Measurements from ENCODE around the gene MARCKS. TPM values are rescaled to one million over a fixed set of nuclear protein-coding genes. Genes with fewer than 3 reads are reported as not detected.

The MARCKS gene
- total and polyA plus RNA-seq, 2 of the 13 experiments (the other 11 are each of a cell fraction or from before 2014, with no cell fraction given), result 30.5 to 39.5 TPM

DNA sequence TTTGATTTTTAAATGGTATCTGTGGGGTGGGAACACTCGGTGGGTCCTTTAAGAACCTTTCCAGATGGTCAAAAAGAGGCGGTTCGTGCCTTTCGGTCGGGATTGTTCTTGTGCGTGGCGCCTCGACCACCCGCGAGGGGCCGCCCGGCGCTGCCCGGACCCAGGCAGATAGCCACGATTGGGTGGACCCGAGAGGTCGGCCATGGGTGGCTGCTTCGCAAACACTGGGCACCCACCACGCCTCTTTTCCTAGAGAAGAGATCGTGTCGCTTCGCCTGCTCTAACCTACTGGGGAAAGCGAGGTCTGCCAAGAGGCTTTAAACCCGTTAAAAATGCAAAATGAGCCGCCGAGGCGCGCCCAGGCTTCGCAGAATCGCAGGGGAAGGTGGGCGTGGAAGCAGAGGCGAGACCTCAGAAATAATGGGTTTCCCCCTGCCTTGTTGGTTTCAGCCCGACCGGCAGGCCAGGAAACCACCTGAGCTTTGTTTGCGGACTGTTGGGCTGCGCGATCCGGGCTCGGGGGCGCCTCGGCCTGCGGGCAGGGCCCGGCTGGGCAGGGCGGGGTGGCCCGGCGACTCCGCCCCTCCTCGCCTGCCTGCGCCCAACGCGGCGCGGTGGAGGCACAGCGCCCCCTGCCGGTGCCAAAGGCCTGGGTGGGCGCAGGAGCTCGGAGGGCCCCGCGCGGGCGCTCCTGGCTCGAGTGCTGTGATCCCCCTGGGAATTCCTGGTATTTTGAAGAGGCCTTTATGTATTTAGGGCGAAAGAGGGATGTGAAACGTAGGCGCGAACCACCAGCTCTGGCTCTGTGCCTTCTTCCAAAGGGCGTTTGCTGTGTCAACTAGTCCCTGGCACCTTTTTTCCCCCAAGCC is 1.6 kb downstream of the MARCKS start (continued):
- TF ChIP-seq TRIM24 (CRISPR knock-in tag; IDR thresholded peaks at IDR 0.05) (no peak), ETV6 (CRISPR knock-in tag; conservative IDR thresholded peaks at IDR 0.05) (no peak), ZNF724P (CRISPR knock-in tag; IDR thresholded peaks at IDR 0.05; ENCODE audit: borderline replicate concordance) (peak; percentile 66), MBD4 (IDR thresholded peaks at IDR 0.05; ENCODE audit: borderline replicate concordance, low read length) (no peak; the same call in 1 of the 2 replicates), HDAC1 (CRISPR knock-in tag; IDR thresholded peaks at IDR 0.05) (peak; percentile 66; the same call in 1 of the 2 replicates), TEAD2 (CRISPR knock-in tag; IDR thresholded peaks at IDR 0.05) (no peak), GABPA (IDR thresholded peaks at IDR 0.05; ENCODE audit: low read depth, low read length) (no peak), GABPA (CRISPR knock-in tag; IDR thresholded peaks at IDR 0.05; ENCODE audit: low read depth) (no peak), FIP1L1 (IDR thresholded peaks at IDR 0.05; ENCODE audit: borderline replicate concordance, insufficient read depth, low read depth, low read length) (no peak), ZNF430 (CRISPR knock-in tag; IDR thresholded peaks at IDR 0.05) (no peak), SMAD1 (CRISPR knock-in tag; IDR thresholded peaks at IDR 0.05; ENCODE audit: borderline replicate concordance, low read depth) (peak; percentile 85; the same call in 1 of the 2 replicates), KAT2B (IDR thresholded peaks at IDR 0.05; ENCODE audit: borderline replicate concordance, low read depth, low read length) (no peak)
- TF ChIP-seq, protein P1, sequence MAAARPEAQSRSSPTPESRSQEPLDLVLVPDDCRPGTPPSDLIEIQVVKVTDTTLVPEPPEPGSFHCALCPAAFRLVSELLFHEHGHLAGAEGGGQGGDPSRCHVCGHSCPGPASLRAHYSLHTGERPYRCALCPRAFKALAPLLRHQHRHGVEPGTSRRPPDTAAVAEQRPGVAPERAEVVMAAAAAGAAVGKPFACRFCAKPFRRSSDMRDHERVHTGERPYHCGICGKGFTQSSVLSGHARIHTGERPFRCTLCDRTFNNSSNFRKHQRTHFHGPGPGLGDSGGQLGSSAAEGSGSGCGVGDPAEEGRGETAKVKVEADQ (CRISPR knock-in tag; IDR thresholded peaks at IDR 0.05; ENCODE audit: borderline replicate concordance), result peak; percentile 46; the same call in 1 of the 2 replicates
- TF ChIP-seq, protein P2, sequence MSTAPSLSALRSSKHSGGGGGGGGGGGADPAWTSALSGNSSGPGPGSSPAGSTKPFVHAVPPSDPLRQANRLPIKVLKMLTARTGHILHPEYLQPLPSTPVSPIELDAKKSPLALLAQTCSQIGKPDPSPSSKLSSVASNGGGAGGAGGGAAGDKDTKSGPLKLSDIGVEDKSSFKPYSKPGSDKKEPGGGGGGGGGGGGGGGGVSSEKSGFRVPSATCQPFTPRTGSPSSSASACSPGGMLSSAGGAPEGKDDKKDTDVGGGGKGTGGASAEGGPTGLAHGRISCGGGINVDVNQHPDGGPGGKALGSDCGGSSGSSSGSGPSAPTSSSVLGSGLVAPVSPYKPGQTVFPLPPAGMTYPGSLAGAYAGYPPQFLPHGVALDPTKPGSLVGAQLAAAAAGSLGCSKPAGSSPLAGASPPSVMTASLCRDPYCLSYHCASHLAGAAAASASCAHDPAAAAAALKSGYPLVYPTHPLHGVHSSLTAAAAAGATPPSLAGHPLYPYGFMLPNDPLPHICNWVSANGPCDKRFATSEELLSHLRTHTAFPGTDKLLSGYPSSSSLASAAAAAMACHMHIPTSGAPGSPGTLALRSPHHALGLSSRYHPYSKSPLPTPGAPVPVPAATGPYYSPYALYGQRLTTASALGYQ (CRISPR knock-in tag; IDR thresholded peaks at IDR 0.05), result no peak
- TF ChIP-seq, protein P3, sequence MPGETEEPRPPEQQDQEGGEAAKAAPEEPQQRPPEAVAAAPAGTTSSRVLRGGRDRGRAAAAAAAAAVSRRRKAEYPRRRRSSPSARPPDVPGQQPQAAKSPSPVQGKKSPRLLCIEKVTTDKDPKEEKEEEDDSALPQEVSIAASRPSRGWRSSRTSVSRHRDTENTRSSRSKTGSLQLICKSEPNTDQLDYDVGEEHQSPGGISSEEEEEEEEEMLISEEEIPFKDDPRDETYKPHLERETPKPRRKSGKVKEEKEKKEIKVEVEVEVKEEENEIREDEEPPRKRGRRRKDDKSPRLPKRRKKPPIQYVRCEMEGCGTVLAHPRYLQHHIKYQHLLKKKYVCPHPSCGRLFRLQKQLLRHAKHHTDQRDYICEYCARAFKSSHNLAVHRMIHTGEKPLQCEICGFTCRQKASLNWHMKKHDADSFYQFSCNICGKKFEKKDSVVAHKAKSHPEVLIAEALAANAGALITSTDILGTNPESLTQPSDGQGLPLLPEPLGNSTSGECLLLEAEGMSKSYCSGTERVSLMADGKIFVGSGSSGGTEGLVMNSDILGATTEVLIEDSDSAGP (CRISPR knock-in tag; IDR thresholded peaks at IDR 0.05; ENCODE audit: borderline replicate concordance), result peak; percentile 79
- TF ChIP-seq, protein P4, sequence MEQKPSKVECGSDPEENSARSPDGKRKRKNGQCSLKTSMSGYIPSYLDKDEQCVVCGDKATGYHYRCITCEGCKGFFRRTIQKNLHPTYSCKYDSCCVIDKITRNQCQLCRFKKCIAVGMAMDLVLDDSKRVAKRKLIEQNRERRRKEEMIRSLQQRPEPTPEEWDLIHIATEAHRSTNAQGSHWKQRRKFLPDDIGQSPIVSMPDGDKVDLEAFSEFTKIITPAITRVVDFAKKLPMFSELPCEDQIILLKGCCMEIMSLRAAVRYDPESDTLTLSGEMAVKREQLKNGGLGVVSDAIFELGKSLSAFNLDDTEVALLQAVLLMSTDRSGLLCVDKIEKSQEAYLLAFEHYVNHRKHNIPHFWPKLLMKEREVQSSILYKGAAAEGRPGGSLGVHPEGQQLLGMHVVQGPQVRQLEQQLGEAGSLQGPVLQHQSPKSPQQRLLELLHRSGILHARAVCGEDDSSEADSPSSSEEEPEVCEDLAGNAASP (CRISPR knock-in tag; IDR thresholded peaks at IDR 0.05; ENCODE audit: borderline replicate concordance), result peak; percentile 18; the same call in 1 of the 2 replicates
- TF ChIP-seq, protein P5, sequence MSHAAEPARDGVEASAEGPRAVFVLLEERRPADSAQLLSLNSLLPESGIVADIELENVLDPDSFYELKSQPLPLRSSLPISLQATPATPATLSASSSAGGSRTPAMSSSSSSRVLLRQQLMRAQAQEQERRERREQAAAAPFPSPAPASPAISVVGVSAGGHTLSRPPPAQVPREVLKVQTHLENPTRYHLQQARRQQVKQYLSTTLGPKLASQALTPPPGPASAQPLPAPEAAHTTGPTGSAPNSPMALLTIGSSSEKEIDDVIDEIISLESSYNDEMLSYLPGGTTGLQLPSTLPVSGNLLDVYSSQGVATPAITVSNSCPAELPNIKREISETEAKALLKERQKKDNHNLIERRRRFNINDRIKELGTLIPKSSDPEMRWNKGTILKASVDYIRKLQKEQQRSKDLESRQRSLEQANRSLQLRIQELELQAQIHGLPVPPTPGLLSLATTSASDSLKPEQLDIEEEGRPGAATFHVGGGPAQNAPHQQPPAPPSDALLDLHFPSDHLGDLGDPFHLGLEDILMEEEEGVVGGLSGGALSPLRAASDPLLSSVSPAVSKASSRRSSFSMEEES (CRISPR knock-in tag; IDR thresholded peaks at IDR 0.05), result no peak
- TF ChIP-seq, protein P6, sequence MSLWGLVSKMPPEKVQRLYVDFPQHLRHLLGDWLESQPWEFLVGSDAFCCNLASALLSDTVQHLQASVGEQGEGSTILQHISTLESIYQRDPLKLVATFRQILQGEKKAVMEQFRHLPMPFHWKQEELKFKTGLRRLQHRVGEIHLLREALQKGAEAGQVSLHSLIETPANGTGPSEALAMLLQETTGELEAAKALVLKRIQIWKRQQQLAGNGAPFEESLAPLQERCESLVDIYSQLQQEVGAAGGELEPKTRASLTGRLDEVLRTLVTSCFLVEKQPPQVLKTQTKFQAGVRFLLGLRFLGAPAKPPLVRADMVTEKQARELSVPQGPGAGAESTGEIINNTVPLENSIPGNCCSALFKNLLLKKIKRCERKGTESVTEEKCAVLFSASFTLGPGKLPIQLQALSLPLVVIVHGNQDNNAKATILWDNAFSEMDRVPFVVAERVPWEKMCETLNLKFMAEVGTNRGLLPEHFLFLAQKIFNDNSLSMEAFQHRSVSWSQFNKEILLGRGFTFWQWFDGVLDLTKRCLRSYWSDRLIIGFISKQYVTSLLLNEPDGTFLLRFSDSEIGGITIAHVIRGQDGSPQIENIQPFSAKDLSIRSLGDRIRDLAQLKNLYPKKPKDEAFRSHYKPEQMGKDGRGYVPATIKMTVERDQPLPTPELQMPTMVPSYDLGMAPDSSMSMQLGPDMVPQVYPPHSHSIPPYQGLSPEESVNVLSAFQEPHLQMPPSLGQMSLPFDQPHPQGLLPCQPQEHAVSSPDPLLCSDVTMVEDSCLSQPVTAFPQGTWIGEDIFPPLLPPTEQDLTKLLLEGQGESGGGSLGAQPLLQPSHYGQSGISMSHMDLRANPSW (CRISPR knock-in tag; IDR thresholded peaks at IDR 0.05; ENCODE audit: borderline replicate concordance), result peak; percentile 47; the same call in 1 of the 2 replicates
